IMR-90 (cell line): ENCODE data around the gene RPS15. TPM values are rescaled to one million over a fixed set of nuclear protein-coding genes. Genes with fewer than 3 reads are reported as not detected.
"Not testable (repeated sequence)": the region's sequence is repeated elsewhere in the genome, so short reads cannot be mapped to it uniquely, and the experiment has no call there.

Experiments used
- ATAC-seq: fragments of 200-7000 bp; cut with Tn5 transposase; 2 replicates; pipeline ENCODE4 v1.9.1; 2020; ENCODE audit warnings: low read depth, mild to moderate bottlenecking, moderate library complexity
- BruUV-seq: library from RNA; stranded (reverse); fragments of 400-500 nt; replicated peaks from 2 replicates; lab custom pipeline; 2021; lab: Mats Ljungman, UMichigan
- CTCF ChIA-PET: fragments of 300-600 bp; formaldehyde crosslinking; extraction: SDS; loops from one replicate; lab custom pipeline; 2021; ENCODE audit warnings: antibody characterized with exemption; lab: Yijun Ruan, JAX
- POLR2A ChIA-PET: fragments of 300-600 bp; sonication (Branson Sonifier 250); formaldehyde crosslinking; loops from one replicate; lab custom pipeline; 2022; ENCODE audit warnings: antibody characterized with exemption; ENCODE audit not compliant: unreplicated experiment; lab: Charles Lee
- DNase-seq: peaks from one replicate; pipeline ENCODE4 v3.0.0; 2013
- H2AFZ ChIP-seq: replicated peaks from 2 replicates; pipeline ENCODE3; 2013; ENCODE audit warnings: low read length, mild to moderate bottlenecking; ENCODE audit not compliant: poor library complexity
- H2AK5ac ChIP-seq: 2 replicates; pipeline ENCODE4 v1.6.1; 2013; ENCODE audit warnings: low read depth, low read length, inconsistent platforms
- H2AK9ac ChIP-seq: replicated peaks from 2 replicates; pipeline ENCODE3; 2013; ENCODE audit warnings: mild to moderate bottlenecking, low read depth, low read length, moderate library complexity; ENCODE audit not compliant: poor library complexity
- H2BK120ac ChIP-seq: 2 replicates; pipeline ENCODE4 v1.6.1; 2013; ENCODE audit warnings: low read depth, low read length, inconsistent platforms
- H2BK15ac ChIP-seq: 3 replicates; pipeline ENCODE4 v1.6.1; 2013; ENCODE audit warnings: low read depth, low read length, inconsistent platforms
- H2BK20ac ChIP-seq: 2 replicates; pipeline ENCODE4 v1.6.1; 2013; ENCODE audit warnings: low read depth, mild to moderate bottlenecking, inconsistent platforms, low read length, moderate library complexity
- H2BK5ac ChIP-seq: 2 replicates; pipeline ENCODE4 v1.6.1; 2013; ENCODE audit warnings: mild to moderate bottlenecking, low read depth, low read length, inconsistent platforms; ENCODE audit not compliant: poor library complexity, severe bottlenecking
- H3K14ac ChIP-seq: replicated peaks from 2 replicates; pipeline ENCODE4 v1.6.1; 2013; ENCODE audit warnings: low read depth, low read length, inconsistent platforms
- H3K18ac ChIP-seq: 2 replicates; pipeline ENCODE4 v1.6.1; 2013; ENCODE audit warnings: low read depth, low read length, control low read depth
- H3K23ac ChIP-seq: 2 replicates; pipeline ENCODE4 v1.6.1; 2013; ENCODE audit warnings: low read depth, low read length, inconsistent platforms
- H3K27ac ChIP-seq: 2 replicates; pipeline ENCODE4 v1.5.1; 2013; ENCODE audit warnings: mild to moderate bottlenecking, control low read depth, low read length; ENCODE audit not compliant: insufficient read depth
- H3K27me3 ChIP-seq: 2 replicates; pipeline ENCODE4 v1.6.1; 2013; ENCODE audit warnings: low read length; ENCODE audit not compliant: control insufficient read depth, insufficient read depth
- H3K36me3 ChIP-seq: 2 replicates; pipeline ENCODE4 v1.6.1; 2013; ENCODE audit warnings: low read length, mixed read lengths; ENCODE audit not compliant: control insufficient read depth, insufficient read depth
- H3K4ac ChIP-seq: 2 replicates; pipeline ENCODE4 v1.6.1; 2013; ENCODE audit warnings: low read depth, low read length, inconsistent platforms
- H3K4me1 ChIP-seq: 2 replicates; pipeline ENCODE4 v1.6.1; 2013; ENCODE audit warnings: low read length, mixed read lengths; ENCODE audit not compliant: control insufficient read depth, insufficient read depth
- H3K4me2 ChIP-seq: 2 replicates; pipeline ENCODE4 v1.6.1; 2013; ENCODE audit warnings: low read depth, mild to moderate bottlenecking, control low read depth, low read length, moderate library complexity
- H3K4me3 ChIP-seq: 2 replicates; pipeline ENCODE4 v1.5.1; 2013; ENCODE audit warnings: low read depth, mild to moderate bottlenecking, control low read depth, low read length, moderate library complexity; ENCODE audit not compliant: insufficient read depth
- H3K56ac ChIP-seq: 2 replicates; pipeline ENCODE4 v1.6.1; 2013; ENCODE audit warnings: low read length, inconsistent platforms; ENCODE audit not compliant: insufficient read depth; ENCODE audit errors: extremely low read depth
- H3K79me1 ChIP-seq, 2 experiments: 2 replicates each; pipeline ENCODE4 v1.6.1; 2013; ENCODE audit warnings: low read length in 2 of 2, inconsistent platforms in 1 of 2, low read depth in 1 of 2
- H3K9ac ChIP-seq: 2 replicates; pipeline ENCODE4 v1.6.1; 2013; ENCODE audit warnings: low read depth, low read length, control low read depth
- H3K9me1 ChIP-seq: 2 replicates; pipeline ENCODE4 v1.6.1; 2013; ENCODE audit warnings: low read length, inconsistent platforms; ENCODE audit not compliant: insufficient read depth
- H3K9me3 ChIP-seq: 2 replicates; pipeline ENCODE4 v1.6.1; 2013; ENCODE audit warnings: low read length; ENCODE audit not compliant: control insufficient read depth, insufficient read depth
- H4K20me1 ChIP-seq: 2 replicates; pipeline ENCODE4 v1.6.1; 2013; ENCODE audit warnings: low read length, inconsistent platforms; ENCODE audit not compliant: insufficient read depth
- H4K5ac ChIP-seq: 2 replicates; pipeline ENCODE4 v1.6.1; 2013; ENCODE audit warnings: mild to moderate bottlenecking, low read depth, low read length, control low read depth
- H4K8ac ChIP-seq, 2 experiments: 2 replicates each; pipeline ENCODE4 v1.6.1; 2013; ENCODE audit warnings: low read depth in 2 of 2, low read length in 2 of 2, control low read depth in 1 of 2, inconsistent platforms in 1 of 2
- H4K91ac ChIP-seq: 2 replicates; pipeline ENCODE4 v1.6.1; 2013; ENCODE audit warnings: low read depth, low read length, inconsistent platforms; ENCODE audit not compliant: insufficient read depth
- BHLHE40 ChIP-seq: fragments of 150-350 bp; IDR thresholded peaks from 2 replicates; pipeline ENCODE4 v1.6.1; 2016; ENCODE audit warnings: mild to moderate bottlenecking, low read depth, low read length
- WGBS, 2 experiments: methylation state at CpG; one replicate each; pipeline versions ENCODE4 v1.1.5 to v1.1.7; 2013; ENCODE audit warnings: missing lambda C conversion rate in 2 of 2; ENCODE audit not compliant: insufficient read length in 1 of 2; ENCODE audit errors: extremely low coverage in 2 of 2; 5-methylcytosine and 5-hydroxymethylcytosine counted together
- dilution Hi-C: fragments of 300-500 bp; cut with HindIII; formaldehyde crosslinking; loops from one replicate; pipeline ENCODE4 v1.14.3; 2018; ENCODE audit warnings: low sequenced_read_pairs; ENCODE audit not compliant: unreplicated experiment
- in situ Hi-C: fragments of 300-500 bp; cut with MboI; formaldehyde crosslinking; loops from 3 replicates; pipeline ENCODE4 v1.14.3; 2019; ENCODE audit warnings: low sequenced_read_pairs, inconsistent platforms, mixed read lengths
- intact Hi-C: fragments of 100-400 bp; cut with micrococcal nuclease; formaldehyde crosslinking; loops from 2 replicates; pipeline ENCODE4 v1.10.0; 2022
- polyA plus RNA-seq, 3 experiments: library from polyadenylated mRNA; depleted of rRNA; stranded (reverse); fragments of >200 nt; gene quantifications; 2 replicates each; pipeline ENCODE4 v1.2.3, GENCODE V29; 2012; ENCODE audit warnings: low replicate concordance in 1 of 3
- total RNA-seq: library from RNA; depleted of rRNA; stranded (reverse); fragments of >200 nt; gene quantifications from 2 replicates; pipeline ENCODE4 v1.2.3, GENCODE V29; 2012

RPS15 gene
- total and polyA plus RNA-seq, 2 of the 4 experiments (the other 2 are of a cell fraction), result 1,179 to 1,855 TPM

- not testable (repeated sequence) for BruUV-seq, H2BK15ac ChIP-seq
Measured at GRCh38 chr19:1439525-1440417, 1.6 kb downstream of the RPS15 start.

More at GRCh38 chr19:1439525-1440417, 1.6 kb downstream of the RPS15 start:
- H3K14ac ChIP-seq, H2AK5ac ChIP-seq, H2BK120ac ChIP-seq, POLR2A ChIA-PET, H4K5ac ChIP-seq, H3K4ac ChIP-seq, ATAC-seq, in situ Hi-C loops, H2BK5ac ChIP-seq, H3K9me3 ChIP-seq, H2AFZ ChIP-seq, H3K27me3 ChIP-seq, H3K4me1 ChIP-seq, H3K9me1 ChIP-seq, H4K91ac ChIP-seq, dilution Hi-C loops, CTCF ChIA-PET, H3K27ac ChIP-seq, H2BK20ac ChIP-seq, H4K8ac ChIP-seq, H3K18ac ChIP-seq, H3K56ac ChIP-seq, intact Hi-C loops: not testable (repeated sequence)
- H3K36me3 ChIP-seq, result peaks cover 37% of the 10 kb centered on the region
- TF ChIP-seq BHLHE40, result peak; percentile 12; the same call in 1 of the 2 replicates
- peak overlapping the region; percentile 72 for H3K4me2 ChIP-seq
- peak overlapping the region; percentile 3 for H3K23ac ChIP-seq
- H3K4me3 ChIP-seq, result peak overlapping the region; percentile 84
- peak; percentile 50 for DNase-seq
- H3K79me1 ChIP-seq, result peaks cover 20 to 32% of the 10 kb centered on the region in 2 experiments
- H4K20me1 ChIP-seq, result peaks cover 56% of the 10 kb centered on the region
- WGBS, 2 experiments, result 87% methylated on average over 27 of the region's 57 CpGs; no CpG with 5 or more reads in 1 of the 2 experiments
- peak overlapping the region; percentile 80 for H3K9ac ChIP-seq
- peak overlapping the region; percentile 99 for H2AK9ac ChIP-seq
